NCI-H345 treated with DMSO at 0.1 percent for 48 hours (cell line): Measurements from ENCODE around the gene FBXO17.

Source experiments
- DNase-seq: peaks from one replicate; lab custom pipeline; 2025; ENCODE audit not compliant: unreplicated experiment; lab: John Stamatoyannopoulos, UW

FBXO17 gene

GRCh38 chr19:38894968-38895367 lies 80.6 kb downstream of the FBXO17 start:
- no peak for DNase-seq

- no peak for DNase-seq
These were observed 82.2 kb downstream of the FBXO17 start for GRCh38 chr19:38893341-38893771.

GRCh38 chr19:38892841-38893240 lies 82.7 kb downstream of the FBXO17 start:
- DNase-seq = no peak

GRCh38 chr19:38891771-38892170 lies 83.8 kb downstream of the FBXO17 start:
- no peak for DNase-seq
